Measurements from ENCODE around the gene PBX4. TPM values are rescaled to one million over a fixed set of nuclear protein-coding genes. Genes with fewer than 3 reads are reported as not detected.

The PBX4 gene
- total and polyA plus RNA-seq, 2 of the 8 experiments (the other 6 are each of a cell fraction or from before 2014, with no cell fraction given) = 3.4 to 3.8 TPM

- TF ChIP-seq, protein P1, sequence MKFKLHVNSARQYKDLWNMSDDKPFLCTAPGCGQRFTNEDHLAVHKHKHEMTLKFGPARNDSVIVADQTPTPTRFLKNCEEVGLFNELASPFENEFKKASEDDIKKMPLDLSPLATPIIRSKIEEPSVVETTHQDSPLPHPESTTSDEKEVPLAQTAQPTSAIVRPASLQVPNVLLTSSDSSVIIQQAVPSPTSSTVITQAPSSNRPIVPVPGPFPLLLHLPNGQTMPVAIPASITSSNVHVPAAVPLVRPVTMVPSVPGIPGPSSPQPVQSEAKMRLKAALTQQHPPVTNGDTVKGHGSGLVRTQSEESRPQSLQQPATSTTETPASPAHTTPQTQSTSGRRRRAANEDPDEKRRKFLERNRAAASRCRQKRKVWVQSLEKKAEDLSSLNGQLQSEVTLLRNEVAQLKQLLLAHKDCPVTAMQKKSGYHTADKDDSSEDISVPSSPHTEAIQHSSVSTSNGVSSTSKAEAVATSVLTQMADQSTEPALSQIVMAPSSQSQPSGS (IDR thresholded peaks at IDR 0.05; ENCODE audit: low read length) = no peak
- no peak for TF ChIP-seq NRF1 (IDR thresholded peaks at IDR 0.05; ENCODE audit: low read depth, low read length)
- no peak for TF ChIP-seq SAP30 (IDR thresholded peaks at IDR 0.05; ENCODE audit: insufficient read depth, insufficient replicate concordance, low read length)
- TF ChIP-seq CHD2 (IDR thresholded peaks at IDR 0.05; ENCODE audit: low read length) = no peak
- TF ChIP-seq TAF7 (optimal IDR thresholded peaks at IDR 0.05; ENCODE audit: borderline replicate concordance, low read depth, low read length) = no peak
- TF ChIP-seq, protein P2, sequence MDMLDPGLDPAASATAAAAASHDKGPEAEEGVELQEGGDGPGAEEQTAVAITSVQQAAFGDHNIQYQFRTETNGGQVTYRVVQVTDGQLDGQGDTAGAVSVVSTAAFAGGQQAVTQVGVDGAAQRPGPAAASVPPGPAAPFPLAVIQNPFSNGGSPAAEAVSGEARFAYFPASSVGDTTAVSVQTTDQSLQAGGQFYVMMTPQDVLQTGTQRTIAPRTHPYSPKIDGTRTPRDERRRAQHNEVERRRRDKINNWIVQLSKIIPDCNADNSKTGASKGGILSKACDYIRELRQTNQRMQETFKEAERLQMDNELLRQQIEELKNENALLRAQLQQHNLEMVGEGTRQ (IDR thresholded peaks at IDR 0.05; ENCODE audit: low read length) = no peak
- TF ChIP-seq GTF2F1 (IDR thresholded peaks at IDR 0.05; ENCODE audit: borderline replicate concordance, low read depth, low read length) = no peak
Measured at GRCh38 chr19:19517235-19517619, 101.3 kb downstream of the PBX4 start (continued).
